ENCODE data around the gene FGF12.

The FGF12 gene

DNA sequence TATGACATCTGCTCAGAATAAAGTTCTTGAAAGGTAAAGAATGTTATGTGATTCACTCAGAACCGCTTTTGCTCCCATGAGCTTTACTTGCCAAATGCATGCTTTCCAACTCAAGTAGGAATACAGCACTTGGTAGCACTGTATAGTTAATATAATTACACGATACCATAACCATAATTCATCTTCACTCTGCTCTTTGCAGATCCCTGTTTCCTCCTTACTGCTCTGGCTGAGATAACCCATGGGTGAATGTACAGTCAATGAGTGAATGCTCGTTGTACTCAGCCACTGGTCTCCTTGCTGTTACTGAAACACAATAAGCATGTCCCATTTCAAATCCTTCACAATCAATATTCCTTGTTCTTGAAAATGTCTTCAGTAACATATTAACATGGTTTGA lies 550.0 kb downstream of the FGF12 start:
- DNase-seq = no peak

DNA sequence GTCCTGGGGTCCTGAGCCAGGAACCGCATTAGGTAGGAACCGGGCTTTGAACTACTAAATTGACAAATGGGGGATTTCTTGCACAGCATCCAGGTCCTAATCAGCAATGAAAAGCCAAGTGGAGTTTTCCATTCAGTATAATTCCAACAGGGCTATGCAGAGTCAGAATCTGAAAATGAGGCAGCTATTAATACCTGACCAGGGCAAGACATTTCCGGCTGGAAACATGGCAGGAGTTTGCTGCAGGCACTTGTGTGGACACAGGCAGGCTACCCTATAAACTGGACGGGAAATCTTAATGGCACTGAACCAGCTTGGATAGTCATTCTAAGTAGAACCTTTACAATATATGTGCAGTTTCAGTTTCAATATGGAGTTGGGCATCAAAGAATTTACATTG lies 553.1 kb downstream of the FGF12 start:
- DNase-seq = no peak

DNA sequence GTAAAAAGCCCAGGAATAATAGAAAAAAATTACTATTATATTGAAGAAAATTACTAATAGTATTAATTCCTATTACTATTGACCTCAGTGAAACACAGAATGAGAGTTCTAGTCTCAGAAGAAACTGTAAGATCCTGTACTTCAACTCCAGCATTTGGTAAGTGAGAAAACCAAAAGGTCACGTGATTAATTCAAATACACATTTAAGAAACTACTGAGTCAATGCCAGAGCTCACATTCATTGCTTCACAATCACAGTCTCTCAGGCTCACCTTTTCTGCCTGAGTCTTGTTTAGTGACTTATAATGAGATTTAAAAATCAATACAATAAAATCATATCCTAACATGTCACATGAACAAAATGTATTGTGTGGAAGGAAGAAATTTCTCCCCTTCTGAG lies 556.1 kb downstream of the FGF12 start:
- DNase-seq = no peak

DNA sequence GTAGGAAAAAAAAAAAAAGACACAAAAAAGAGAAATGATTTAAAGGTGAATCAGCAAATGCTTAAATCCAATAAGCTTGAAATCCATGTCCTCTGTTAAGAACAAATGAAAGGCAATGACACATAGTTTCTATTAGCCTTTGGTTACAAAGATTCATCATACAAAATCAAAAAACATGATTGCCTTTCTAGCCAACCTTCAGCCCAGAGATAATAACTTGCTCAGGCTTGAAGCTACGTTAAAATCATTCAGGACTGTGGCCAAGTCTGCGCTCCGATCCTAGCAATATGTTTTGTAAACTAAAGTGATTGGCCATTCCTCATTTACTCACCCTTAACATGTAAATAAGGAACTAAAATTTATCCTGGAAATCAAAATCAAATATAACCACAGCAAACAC lies 556.7 kb downstream of the FGF12 start:
- no peak for DNase-seq

DNA sequence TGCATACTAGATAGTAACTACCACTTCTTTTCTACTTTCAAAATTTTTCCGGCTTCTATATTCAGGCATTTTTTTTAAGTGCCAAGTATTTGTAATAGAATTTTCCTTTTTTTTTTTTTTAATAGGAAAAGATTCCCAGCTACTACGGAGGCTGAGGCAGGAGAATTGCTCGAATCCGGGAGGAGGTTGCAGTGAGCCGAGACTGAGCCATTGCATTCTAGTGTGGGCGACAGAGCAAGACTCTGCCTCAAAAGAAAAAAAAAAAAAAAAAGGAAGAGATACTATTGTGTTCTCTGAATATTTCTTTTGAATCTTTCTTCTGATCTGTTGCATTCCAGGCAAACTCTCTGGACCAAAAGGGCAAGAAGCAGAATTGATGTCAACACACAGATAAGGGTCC lies 557.3 kb downstream of the FGF12 start:
- no peak for DNase-seq

DNA sequence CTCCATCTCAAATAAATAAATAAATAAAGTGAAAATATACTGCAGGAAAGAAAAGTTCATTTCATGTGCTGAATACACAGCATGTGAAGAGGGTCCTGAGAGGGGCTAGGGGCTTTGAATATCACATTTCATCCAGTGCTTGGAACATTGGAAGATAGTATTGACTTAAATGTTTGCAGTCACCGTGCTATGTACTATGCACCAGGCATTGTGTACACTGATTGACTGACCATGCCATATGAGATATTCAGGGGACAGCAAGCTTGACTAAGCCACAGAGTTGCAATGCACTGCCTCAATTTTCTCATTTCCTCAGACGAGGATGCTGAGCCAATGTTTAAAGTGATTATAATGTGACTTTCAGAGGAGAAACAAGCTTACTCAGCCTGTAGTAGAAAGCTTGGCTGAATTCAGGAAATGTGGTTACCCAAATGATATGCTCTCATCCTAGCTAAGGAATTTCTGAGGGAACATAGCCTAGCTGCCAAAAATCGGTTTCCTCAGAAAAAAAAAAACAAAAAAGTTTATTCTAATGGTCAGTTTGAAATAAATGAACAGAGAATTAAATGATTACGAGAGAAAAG lies 557.9 kb downstream of the FGF12 start:
- DNase-seq = no peak

DNA sequence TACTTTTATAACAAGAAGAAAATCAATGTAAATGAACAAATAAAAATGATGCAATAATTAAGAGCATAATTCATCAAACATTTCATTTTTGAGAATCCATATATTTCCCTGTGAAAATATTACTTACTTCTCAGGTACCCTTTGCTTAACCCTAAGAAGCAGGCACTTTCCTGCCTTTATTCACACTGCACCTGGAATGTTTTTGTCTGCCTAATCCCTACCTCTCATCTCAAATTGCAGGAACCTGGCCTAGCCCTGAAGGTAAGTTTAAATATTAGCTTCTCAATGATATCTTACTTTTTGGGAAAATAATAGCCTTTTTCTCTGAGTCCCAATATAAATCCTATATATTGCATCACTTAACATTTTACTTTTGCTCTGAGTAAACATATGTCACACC lies 559.1 kb downstream of the FGF12 start:
- DNase-seq = no peak

DNA sequence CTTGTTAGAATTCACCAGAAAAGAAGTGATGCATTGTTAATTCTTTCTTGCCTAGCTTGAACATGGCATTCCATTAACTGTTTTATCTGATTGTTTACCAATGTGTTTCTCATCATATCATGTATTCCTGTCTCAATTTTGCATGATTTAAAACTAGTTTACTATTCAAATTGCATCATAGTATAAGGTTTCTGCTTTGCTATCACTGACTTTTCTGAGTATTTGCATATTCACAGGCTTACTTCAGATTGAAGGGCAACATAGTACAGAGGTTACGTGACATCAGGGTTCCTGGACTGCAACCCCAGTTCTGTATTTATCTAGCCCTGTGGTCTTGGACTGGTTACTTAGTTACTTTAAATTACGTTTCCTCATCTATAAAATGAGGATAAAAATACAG lies 561.8 kb downstream of the FGF12 start:
- DNase-seq = no peak

DNA sequence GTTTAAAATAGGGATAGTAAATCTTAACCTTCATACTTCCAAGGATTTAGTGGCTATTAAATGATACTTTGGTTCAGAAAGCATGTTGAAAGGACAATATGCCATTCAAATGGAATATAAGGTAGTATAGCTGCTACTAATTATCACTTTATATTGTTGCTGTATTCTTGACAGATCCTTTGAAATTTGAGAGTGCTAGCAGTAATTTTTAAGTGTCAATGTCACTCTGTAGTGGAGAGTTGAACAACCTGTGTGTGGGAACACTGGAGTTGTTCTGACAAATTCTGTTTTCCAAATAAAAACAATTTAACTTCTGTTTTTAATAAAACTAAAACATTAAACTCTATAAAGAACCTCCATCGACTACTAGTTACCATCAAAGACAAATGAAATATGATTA lies 565.7 kb downstream of the FGF12 start:
- no peak for DNase-seq

DNA sequence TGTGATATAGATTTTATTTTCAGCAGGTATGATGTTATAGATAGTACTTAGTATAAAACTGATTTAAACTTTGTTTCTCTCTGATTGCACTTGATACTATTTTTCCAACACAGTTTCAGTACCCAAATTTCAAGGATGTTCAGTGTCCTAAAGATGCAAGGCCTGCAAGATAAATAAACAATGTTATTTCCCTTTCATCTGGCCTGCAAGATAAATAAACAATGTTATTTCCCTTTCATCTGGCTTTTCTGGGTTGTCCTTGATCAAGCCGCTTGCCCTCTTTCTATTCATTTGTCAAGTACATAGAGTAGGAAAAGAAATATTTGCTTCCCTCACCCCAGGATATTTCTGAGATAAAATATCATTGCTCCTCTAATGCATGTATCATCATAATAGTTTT lies 571.0 kb downstream of the FGF12 start:
- DNase-seq = no peak

DNA sequence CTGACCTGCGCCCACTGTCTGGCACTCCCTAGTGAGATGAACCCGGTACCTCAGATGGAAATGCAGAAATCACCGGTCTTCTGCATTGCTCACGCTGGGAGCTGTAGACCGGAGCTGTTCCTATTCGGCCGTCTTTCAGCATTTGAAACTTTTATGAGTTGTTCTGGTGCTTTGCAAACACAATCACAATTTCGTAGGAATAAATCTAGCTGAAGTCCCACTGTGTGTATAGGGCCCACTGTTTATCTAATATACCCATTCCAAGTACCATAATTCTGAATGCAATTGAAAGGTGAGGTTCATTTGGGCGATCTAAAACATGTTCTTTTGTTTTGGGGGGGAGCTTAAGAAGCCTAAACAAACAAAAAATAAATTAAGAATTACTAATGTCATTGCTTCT lies 572.1 kb downstream of the FGF12 start:
- DNase-seq = no peak

DNA sequence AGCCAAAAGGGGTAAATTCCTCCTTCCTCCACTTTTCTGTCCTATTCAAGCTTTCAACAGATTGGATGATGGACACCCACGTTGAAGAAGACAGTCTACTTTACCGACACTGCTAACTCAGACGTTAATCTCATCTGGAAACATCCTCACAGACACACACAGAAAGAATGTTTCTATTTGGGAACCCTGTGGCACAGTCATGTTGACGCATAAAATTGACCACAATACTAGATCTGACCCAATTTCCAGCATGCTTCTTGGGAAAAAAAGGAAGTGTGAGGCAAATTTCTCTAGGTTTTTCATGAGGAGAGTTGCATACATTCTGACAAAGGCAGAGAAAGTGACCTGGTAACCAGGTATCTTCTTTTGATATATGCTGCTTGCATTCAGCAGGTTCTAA lies 594.1 kb downstream of the FGF12 start:
- DNase-seq = no peak

DNA sequence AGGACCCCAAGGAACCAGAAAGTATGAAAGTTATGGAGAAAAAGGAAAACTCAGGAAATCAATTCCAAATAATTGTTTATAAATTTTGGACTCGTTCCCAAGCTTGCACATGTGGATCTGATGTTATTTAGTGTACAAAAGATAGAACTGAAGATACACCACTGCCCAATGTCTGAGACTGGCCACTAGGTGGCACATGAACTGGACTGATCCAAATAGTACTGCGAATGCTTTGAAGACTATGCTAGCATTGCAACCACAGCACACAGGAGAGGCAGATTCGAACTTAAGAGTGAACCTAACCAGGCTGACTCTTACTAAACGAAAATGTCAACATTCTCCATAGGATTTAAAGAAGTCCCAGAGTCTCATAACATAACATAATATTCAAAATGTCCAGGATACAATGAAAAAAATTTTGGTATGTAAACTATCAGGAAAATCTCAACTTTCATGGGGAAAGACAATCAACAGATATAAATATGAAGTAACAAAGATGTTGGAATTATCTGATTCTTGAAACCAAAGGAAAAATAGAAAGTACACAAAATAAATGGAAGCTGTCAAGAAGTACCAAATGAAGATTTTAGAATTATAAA lies 596.7 kb downstream of the FGF12 start:
- peak; percentile 42 for DNase-seq

DNA sequence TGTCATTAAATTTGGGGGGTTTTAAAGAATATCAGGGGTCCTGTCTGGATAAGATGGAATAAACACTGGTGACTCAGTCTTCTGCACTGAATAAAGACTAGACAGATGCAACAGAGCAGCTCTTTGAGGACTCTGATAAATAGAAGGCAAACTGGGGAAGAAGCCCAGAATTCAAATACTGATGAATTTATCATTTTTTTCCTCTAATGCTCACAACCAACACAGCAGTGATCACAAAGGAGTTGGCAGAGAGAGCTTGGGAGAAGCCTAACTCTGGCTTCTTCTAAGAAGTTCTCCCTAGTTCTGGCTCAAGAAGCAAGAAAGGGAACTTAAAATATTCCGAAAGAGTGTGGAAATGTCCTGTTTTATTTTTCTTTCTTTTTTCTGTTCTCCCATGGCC lies 597.8 kb downstream of the FGF12 start:
- DNase-seq = no peak

DNA sequence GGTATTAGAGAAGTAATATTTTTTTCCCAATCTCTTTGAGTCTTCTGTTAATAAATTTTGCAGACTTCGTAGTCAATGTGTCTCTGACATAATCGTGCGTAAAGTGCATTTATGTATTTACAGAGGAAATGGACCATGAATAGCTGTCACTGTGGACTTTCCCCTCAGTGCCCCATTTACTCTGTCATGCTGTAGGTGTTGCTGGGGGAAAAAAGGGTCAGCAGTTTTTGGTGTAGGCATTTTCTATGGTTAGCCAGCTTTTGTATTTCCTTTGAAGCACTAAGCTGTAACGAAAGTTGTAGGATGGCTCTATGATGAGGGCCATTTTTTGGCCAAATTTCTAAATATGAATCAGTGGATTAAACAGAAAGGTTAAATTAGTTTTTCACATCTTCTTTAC lies 598.4 kb downstream of the FGF12 start:
- no peak for DNase-seq

DNA sequence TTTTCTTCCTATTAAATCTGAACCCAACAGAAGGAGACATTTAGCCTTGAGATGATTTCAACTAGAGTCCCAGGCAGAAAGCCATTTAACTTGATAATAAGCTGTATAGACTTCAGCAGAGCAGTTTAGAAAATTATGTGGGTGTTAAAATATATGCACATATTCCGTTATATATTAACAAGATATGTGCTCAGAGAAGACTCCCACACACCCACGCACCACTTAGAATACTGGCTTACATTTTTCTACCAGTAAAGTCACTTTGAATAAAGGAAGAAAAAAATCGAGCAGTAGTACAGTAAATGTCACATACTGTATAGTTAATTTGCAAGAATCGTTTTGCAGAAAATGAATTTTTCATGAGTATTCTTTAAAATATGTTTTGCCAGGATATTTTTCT lies 599.3 kb downstream of the FGF12 start:
- DNase-seq = no peak

DNA sequence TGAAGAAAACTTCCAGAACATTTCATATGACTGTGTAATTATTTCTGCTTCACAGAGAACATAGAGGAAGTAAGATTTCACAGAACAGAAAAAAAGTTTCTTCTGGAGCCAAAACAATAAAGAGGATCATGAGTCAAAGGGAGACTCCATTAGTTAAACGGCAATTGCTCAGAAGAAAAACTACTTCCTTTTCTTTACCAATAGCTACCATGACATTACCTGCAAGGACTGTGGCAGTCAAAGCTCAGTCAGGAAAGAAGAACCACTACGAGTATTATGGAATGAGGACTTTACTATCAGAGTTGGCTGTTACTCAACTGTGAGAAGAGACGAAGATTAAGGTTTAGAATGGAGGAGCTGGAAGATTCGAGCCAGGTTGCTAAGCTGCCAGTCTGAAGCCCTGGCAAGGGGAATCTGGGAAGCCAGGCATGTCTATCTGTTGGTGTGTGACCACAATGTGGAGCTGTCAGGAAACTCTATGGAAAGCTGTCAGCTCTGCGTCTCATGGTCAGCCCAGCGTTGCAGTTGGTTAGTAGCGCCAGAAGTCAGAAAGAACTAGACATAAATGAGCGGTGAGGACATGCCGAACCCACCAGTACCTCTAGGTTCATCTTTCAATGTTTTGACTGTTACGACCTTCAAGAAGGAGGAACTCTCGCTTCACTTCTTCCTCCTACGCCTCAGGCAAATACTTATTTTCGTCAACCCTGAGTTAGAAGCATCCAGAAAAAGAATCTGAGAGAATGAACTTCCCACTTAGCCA lies 604.3 kb downstream of the FGF12 start:
- DNase-seq = no peak

DNA sequence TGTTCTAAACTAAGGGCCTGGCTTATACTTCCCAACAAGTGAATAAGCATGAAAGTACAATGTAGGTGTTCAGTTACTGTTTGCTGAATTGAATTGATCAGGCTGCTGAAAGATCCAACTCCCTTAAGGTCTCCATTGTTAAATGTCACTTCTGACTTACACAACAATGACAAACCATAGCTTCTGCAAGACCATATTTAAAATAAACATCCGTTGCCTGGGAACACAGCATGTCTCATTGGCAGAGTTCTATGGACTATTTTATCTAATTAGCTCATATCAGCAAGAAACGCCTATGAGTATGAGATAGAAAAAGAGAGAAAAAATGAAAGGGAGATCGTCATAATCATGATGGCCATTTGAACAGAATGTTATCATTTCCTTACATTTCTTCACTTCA lies 605.4 kb downstream of the FGF12 start:
- DNase-seq = no peak

DNA sequence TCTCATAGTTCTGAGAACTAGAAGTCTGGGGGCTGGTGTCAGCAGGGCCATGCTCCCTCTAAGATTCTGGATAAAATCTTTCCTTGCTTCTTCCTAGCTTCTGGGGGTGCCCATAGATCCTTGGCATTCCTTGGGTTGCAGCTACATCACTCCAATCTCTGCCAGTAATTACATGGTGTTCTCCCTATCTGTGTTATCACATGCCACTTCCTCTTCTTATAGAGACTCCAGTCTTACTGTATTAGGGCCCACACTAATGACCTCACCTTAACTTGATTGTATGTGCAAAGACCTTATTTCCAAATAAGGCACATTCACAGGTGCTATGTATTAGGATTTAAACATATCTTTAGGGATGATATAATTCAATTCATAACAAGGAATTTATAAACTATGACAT lies 618.5 kb downstream of the FGF12 start:
- no peak for DNase-seq

DNA sequence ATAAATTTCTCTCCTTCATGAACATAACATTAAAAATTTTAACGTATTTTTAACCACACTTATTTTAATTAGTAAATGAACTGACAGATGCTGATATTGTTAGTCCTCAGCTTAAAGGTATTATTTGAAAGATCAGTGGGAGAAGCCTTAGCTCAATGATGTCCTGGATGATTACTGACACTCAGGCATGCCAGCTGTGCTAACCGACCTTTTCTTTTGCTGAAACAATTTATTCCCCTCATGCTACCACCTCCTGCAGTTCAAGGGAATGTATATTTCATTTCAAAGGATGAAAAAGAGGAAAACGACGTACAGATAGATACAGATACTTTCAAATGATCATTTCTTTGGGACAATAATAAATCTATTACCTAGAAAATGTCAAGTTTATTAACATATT lies 620.8 kb downstream of the FGF12 start:
- DNase-seq = no peak

DNA sequence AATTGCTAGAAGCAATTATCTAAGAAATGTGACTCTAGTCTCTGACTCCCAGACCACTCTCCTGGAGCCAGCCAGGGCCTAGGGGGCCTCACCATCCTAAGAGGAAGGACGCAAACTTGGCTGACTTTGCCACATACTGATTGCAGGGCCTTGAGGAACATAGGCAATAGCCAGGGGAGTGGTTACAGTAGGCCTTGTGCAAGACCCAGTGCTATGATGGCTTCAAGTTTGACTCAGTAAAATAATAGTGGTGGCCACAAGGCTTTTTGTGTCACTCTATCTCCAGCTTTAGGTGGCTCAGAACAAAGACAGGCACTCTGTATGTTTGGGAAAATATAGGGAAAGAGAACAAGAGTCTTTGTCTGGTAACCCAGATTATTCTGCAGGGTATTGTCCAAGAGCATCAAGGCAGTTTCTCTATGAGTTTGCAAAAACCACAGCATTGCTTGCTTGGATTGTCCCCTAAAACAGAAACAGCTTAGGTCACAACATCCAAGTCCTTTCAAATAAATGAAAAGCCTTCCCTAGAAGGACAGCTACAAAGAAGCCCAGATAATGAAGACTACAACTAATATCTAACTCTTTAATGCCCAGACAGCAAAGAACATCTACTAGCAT lies 634.8 kb downstream of the FGF12 start:
- no peak for DNase-seq

DNA sequence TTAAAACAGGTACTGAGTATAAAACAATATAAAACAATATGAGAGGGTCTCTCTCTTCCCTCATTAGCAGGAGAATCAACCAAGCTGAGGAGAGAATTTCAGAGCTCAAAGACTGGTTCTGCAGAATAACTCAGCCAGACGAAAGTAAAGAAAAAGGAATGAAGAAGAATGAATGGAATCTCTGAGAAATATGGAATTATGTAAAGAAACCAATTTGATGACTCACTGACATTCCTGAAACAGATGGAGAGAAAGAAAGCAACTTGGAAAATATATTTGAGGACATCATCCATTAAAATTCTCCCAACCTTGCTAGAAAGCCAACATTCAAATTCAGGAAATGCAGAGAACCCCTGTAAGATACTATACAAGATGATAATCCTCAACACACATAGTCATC lies 635.5 kb downstream of the FGF12 start:
- no peak for DNase-seq

DNA sequence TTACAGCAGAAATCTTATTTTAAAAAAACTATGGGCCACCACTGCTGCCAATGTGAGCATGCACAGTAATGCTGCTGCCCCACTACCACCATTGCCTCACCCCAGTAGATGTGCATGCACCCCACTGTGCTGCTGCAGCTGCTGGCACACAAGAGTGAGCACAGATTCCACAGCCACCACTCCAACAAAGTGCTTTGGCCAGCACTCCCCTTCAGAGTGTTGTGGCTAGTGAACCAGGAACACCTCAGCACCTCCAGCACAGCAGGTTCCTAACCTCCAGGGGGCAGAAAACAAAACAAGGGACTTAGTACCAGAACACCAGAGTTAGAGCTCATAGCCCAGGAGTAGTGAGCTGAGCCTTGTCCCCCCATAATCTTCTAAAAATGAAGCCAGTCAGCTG lies 636.8 kb downstream of the FGF12 start:
- DNase-seq = no peak
